Karpas-422 (cell line): ENCODE data around the gene DICER1. TPM values are rescaled to one million over a fixed set of nuclear protein-coding genes. Genes with fewer than 3 reads are reported as not detected.
A peak's percentile ranks its signal among the peaks of the same experiment; 100 is the strongest.

Source experiments
- DNase-seq: peaks from one replicate; pipeline ENCODE4 v3.0.0-alpha.2; 2015
- H2AFZ ChIP-seq: fragments of 200-600 bp; sonication (generic); 2 replicates; pipeline ENCODE4 v1.6.1; 2014; ENCODE audit warnings: antibody characterized with exemption, low read length, mixed read lengths
- H3K27ac ChIP-seq: fragments of 200-600 bp; sonication (generic); 2 replicates; pipeline ENCODE4 v1.5.1; 2014; ENCODE audit warnings: mild to moderate bottlenecking, low read length, moderate library complexity
- H3K27me3 ChIP-seq: fragments of 200-600 bp; sonication (generic); 2 replicates; pipeline ENCODE4 v1.6.1; 2014; ENCODE audit warnings: low read length, mixed read lengths
- H3K36me3 ChIP-seq: fragments of 200-600 bp; sonication (generic); 2 replicates; pipeline ENCODE4 v1.6.1; 2014; ENCODE audit warnings: low read length, mixed read lengths; ENCODE audit not compliant: insufficient read depth
- H3K4me1 ChIP-seq: fragments of 200-600 bp; sonication (generic); 2 replicates; pipeline ENCODE4 v1.6.1; 2014; ENCODE audit warnings: mild to moderate bottlenecking, low read length, mixed read lengths
- H3K4me2 ChIP-seq: fragments of 200-600 bp; sonication (generic); 2 replicates; pipeline ENCODE4 v1.6.1; 2014; ENCODE audit warnings: low read length, low read depth, mild to moderate bottlenecking; ENCODE audit not compliant: poor library complexity, severe bottlenecking
- H3K4me3 ChIP-seq: fragments of 200-600 bp; sonication (generic); 2 replicates; pipeline ENCODE4 v1.5.1; 2014; ENCODE audit warnings: mild to moderate bottlenecking, antibody characterized with exemption, low read length, mixed read lengths
- H3K79me2 ChIP-seq: fragments of 200-600 bp; sonication (generic); 2 replicates; pipeline ENCODE4 v1.6.1; 2014; ENCODE audit warnings: mild to moderate bottlenecking, low read length, mixed read lengths
- H3K9ac ChIP-seq: fragments of 200-600 bp; sonication (generic); 2 replicates; pipeline ENCODE4 v1.6.0; 2014; ENCODE audit warnings: low read length
- H3K9me2 ChIP-seq: fragments of 200-600 bp; sonication (generic), shearing (Covaris generic); replicated peaks from 2 replicates; pipeline ENCODE4 v1.6.0; 2014; ENCODE audit warnings: mild to moderate bottlenecking, low read length, moderate library complexity; ENCODE audit not compliant: insufficient read depth
- H3K9me3 ChIP-seq: fragments of 300-700, 200-600 bp; sonication (generic); 2 replicates; pipeline ENCODE4 v1.6.1; 2014; ENCODE audit warnings: low read length, mixed read lengths
- H4K20me1 ChIP-seq: fragments of 200-600 bp; sonication (generic); 2 replicates; pipeline ENCODE4 v1.6.1; 2014; ENCODE audit warnings: mild to moderate bottlenecking, antibody characterized with exemption, low read length, low read depth; ENCODE audit not compliant: insufficient read depth
- total RNA-seq: library from RNA; depleted of rRNA; stranded (reverse); fragments of >200 nt; shearing (Covaris generic); gene quantifications from 2 replicates; pipeline ENCODE4 v1.2.3, GENCODE V29; 2014; ENCODE audit warnings: low replicate concordance

Gene DICER1
- total RNA-seq, 1 experiment from 2014 or later: 314 TPM

- Histone ChIP-seq H3K4me2 (no peak overlapping the region), H3K36me3 (peaks cover 94% of the 10 kb centered on the region), H3K4me3 (no peak overlapping the region), H4K20me1 (no peaks in the 10 kb centered on the region), H3K4me1 (no peaks in the 10 kb centered on the region), H3K79me2 (peaks cover 44% of the 10 kb centered on the region), H3K9me3 (no peaks in the 10 kb centered on the region), H3K9ac (no peak overlapping the region), H3K27me3 (no peaks in the 10 kb centered on the region), H2AFZ (no peak overlapping the region), H3K27ac (no peak overlapping the region), H3K9me2 (no peaks in the 10 kb centered on the region)
- DNase-seq: no peak
These were observed 47.2 kb downstream of the DICER1 start for GRCh38 chr14:95110178-95110577.

- H3K36me3 ChIP-seq: peaks cover 96% of the 10 kb centered on the region
These were observed 49.6 kb downstream of the DICER1 start for GRCh38 chr14:95107711-95108110.

GRCh38 chr14:95106971-95107370 is 50.4 kb downstream of the DICER1 start:
- DNase-seq: no peak
- H3K36me3 ChIP-seq: peaks cover 96% of the 10 kb centered on the region

More at GRCh38 chr14:95107711-95108110, 49.6 kb downstream of the DICER1 start:
- Histone ChIP-seq H3K79me2 (peaks cover 47% of the 10 kb centered on the region), H3K9me3 (no peaks in the 10 kb centered on the region), H3K27ac (no peak overlapping the region), H3K4me2 (no peak overlapping the region), H2AFZ (no peak overlapping the region), H3K4me3 (no peak overlapping the region), H3K9me2 (no peaks in the 10 kb centered on the region), H4K20me1 (no peaks in the 10 kb centered on the region), H3K4me1 (no peaks in the 10 kb centered on the region), H3K27me3 (no peaks in the 10 kb centered on the region), H3K9ac (no peak overlapping the region)
- no peak for DNase-seq

GRCh38 chr14:95104911-95105310 is 52.4 kb downstream of the DICER1 start:
- no peak for DNase-seq
- Histone ChIP-seq H3K9me3 (no peaks in the 10 kb centered on the region), H3K4me1 (no peaks in the 10 kb centered on the region), H3K27me3 (no peaks in the 10 kb centered on the region), H4K20me1 (peaks cover 15% of the 10 kb centered on the region; the same call in 1 of the 2 replicates), H3K36me3 (peaks cover 84% of the 10 kb centered on the region), H3K27ac (no peak overlapping the region), H3K4me3 (no peak overlapping the region), H3K79me2 (peaks cover 61% of the 10 kb centered on the region), H2AFZ (no peak overlapping the region), H3K9me2 (no peaks in the 10 kb centered on the region), H3K9ac (no peak overlapping the region), H3K4me2 (no peak overlapping the region)

More at GRCh38 chr14:95106971-95107370, 50.4 kb downstream of the DICER1 start:
- Histone ChIP-seq H3K4me1 (no peaks in the 10 kb centered on the region), H4K20me1 (0 out of 2 replicates have a peak, but pooled peaks cover under 1% of the 10 kb centered on the region), H2AFZ (no peak overlapping the region), H3K9me2 (no peaks in the 10 kb centered on the region), H3K4me2 (no peak overlapping the region), H3K27me3 (no peaks in the 10 kb centered on the region), H3K9ac (no peak overlapping the region), H3K27ac (no peak overlapping the region), H3K79me2 (peaks cover 51% of the 10 kb centered on the region), H3K9me3 (no peaks in the 10 kb centered on the region), H3K4me3 (no peak overlapping the region)

GRCh38 chr14:95102680-95103044 is 54.7 kb downstream of the DICER1 start:
- Histone ChIP-seq H3K36me3 (peaks cover 73% of the 10 kb centered on the region), H3K4me2 (no peak overlapping the region), H3K9me2 (no peaks in the 10 kb centered on the region), H3K4me1 (no peaks in the 10 kb centered on the region), H4K20me1 (peaks cover 15% of the 10 kb centered on the region; the same call in 1 of the 2 replicates), H3K4me3 (no peak overlapping the region), H2AFZ (no peak overlapping the region), H3K79me2 (peaks cover 79% of the 10 kb centered on the region), H3K27me3 (no peaks in the 10 kb centered on the region), H3K27ac (no peak overlapping the region), H3K9ac (no peak overlapping the region), H3K9me3 (no peaks in the 10 kb centered on the region)
- no peak for DNase-seq

GRCh38 chr14:95101736-95102679 is 55.3 kb downstream of the DICER1 start:
- Histone ChIP-seq H3K27me3 (no peaks in the 10 kb centered on the region), H3K79me2 (peaks cover 81% of the 10 kb centered on the region), H4K20me1 (peaks cover 15% of the 10 kb centered on the region; the same call in 1 of the 2 replicates), H3K36me3 (peaks cover 72% of the 10 kb centered on the region), H3K4me3 (no peak overlapping the region), H3K4me2 (no peak overlapping the region), H3K9ac (no peak overlapping the region), H3K4me1 (no peaks in the 10 kb centered on the region), H2AFZ (no peak overlapping the region), H3K9me2 (no peaks in the 10 kb centered on the region), H3K9me3 (no peaks in the 10 kb centered on the region), H3K27ac (no peak overlapping the region)
- no peak for DNase-seq

- Histone ChIP-seq H3K9ac (no peak overlapping the region), H3K4me1 (no peaks in the 10 kb centered on the region), H3K27me3 (no peaks in the 10 kb centered on the region), H2AFZ (no peak overlapping the region), H3K4me3 (no peak overlapping the region), H3K9me3 (no peaks in the 10 kb centered on the region), H3K9me2 (no peaks in the 10 kb centered on the region), H4K20me1 (peaks cover 15% of the 10 kb centered on the region; the same call in 1 of the 2 replicates), H3K36me3 (peaks cover 72% of the 10 kb centered on the region), H3K79me2 (peaks cover 93% of the 10 kb centered on the region), H3K4me2 (no peak overlapping the region), H3K27ac (no peak overlapping the region)
- peak; percentile 89 for DNase-seq
These were observed 58.2 kb downstream of the DICER1 start for GRCh38 chr14:95098984-95099599.

GRCh38 chr14:95097385-95097784 is 59.9 kb downstream of the DICER1 start:
- H4K20me1 ChIP-seq: peaks cover 15% of the 10 kb centered on the region
- H3K9me2 ChIP-seq: no peaks in the 10 kb centered on the region
- DNase-seq: no peak
- no peak overlapping the region for H2AFZ ChIP-seq
- H3K27me3 ChIP-seq: no peaks in the 10 kb centered on the region
- H3K4me2 ChIP-seq: no peak overlapping the region
- H3K9me3 ChIP-seq: no peaks in the 10 kb centered on the region
- no peak overlapping the region for H3K9ac ChIP-seq
- H3K36me3 ChIP-seq: peaks cover 72% of the 10 kb centered on the region
- H3K27ac ChIP-seq: no peak overlapping the region
- no peaks in the 10 kb centered on the region for H3K4me1 ChIP-seq
- H3K4me3 ChIP-seq: no peak overlapping the region
- H3K79me2 ChIP-seq: peaks cover 82% of the 10 kb centered on the region
